Vagina (tissue), 2 donors: ENCODE measurements around the gene PDLIM4.

Source experiments
- CTCF ChIP-seq, 3 experiments: fragments of 450-650 bp in 2 of 3; fragments of 200-600 bp in 1 of 3; sonication (generic) in 1 of 3; IDR thresholded peaks; one replicate each; pipeline ENCODE4 v1.5.1; 2017 to 2019; ENCODE audit warnings: antibody characterized with exemption in 3 of 3, mild to moderate bottlenecking in 2 of 3, moderate library complexity in 2 of 3
- POLR2A ChIP-seq, 2 donors: fragments of 450-650 bp; IDR thresholded peaks; one replicate each; pipeline ENCODE4 v1.6.1; 2017; ENCODE audit warnings: antibody characterized with exemption in 2 of 2, mild to moderate bottlenecking in 2 of 2, moderate library complexity in 2 of 2
- POLR2AphosphoS5 ChIP-seq, 2 donors: sonication (generic); formaldehyde crosslinking; IDR thresholded peaks; one replicate each; pipeline ENCODE4 v1.9.0; 2017; ENCODE audit warnings: antibody characterized with exemption in 2 of 2, mild to moderate bottlenecking in 2 of 2, low read depth in 1 of 2; ENCODE audit not compliant: insufficient read depth in 1 of 2

DNA sequence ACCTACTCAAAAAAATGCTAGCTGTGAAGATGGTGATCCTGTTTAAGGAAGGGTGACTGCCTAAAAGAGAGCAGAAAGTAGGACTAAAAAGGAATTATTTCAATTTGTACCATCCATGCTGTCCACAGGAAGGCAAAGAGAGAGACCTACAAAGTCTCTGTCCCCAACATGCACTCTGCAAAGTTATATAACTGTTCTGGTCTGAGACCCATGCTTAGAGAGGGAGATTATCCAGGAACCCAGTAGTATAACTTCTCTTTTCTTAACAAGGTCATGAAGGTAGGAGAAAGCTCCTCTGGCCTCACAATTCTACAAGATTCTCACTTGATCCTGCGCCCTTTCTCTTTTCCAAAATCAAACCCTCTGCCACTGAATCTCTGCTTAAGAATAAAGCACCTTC, 62.5 kb downstream of the PDLIM4 start:
- TF ChIP-seq POLR2AphosphoS5 (IDR thresholded peaks at IDR 0.05; ENCODE audit: insufficient read depth in 1 of 2, low read depth in 1 of 2) (no peak), CTCF (IDR thresholded peaks at IDR 0.05) (no peak), POLR2A (IDR thresholded peaks at IDR 0.05) (no peak)
